Measurements from ENCODE around the gene HOMER2.

HOMER2 gene

GRCh38 chr15:82856397-82857170 lies 95.9 kb downstream of the HOMER2 start:
- DNase-seq (ENCODE audit: low spot score) = no peak

DNA sequence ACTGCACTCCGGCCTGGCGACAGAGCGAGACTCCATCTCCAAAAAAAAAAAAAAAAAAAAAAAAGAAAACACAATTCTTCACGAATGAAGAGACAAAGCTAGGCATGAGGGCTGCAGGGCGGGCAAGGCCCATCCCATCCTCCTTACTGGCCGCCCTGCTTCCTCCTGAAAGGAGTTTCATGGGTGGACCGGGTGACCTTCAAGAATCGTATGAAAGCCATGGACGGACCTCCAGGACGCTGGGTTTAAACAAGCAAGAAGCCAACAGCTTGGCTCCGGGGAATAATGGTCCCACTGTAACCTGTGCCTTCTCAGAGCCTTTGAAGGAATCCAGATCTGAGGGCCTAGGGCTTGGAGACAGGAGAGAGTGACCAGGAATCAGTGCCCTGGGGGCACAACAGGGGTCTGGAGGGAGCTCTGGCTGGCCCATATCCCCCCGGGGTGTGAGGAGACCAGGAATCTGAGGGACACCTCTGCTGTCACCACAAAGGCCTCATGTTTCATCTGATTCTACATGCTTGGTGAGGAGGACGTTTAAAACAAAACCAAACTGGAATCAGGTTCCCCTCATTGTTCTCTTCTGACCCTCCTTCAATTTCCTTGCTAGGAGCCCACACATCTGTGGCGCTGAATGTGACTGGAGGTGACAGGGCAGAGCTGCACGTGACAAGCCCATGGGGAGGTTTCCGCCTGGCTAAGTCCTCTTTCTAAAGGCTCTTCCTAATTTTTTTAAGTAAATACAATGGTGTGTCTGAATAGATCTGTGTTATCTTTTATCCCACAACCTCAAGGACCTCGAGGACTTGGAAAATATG lies 97.0 kb downstream of the HOMER2 start:
- peak; percentile 20 for DNase-seq (ENCODE audit: low spot score)

GRCh38 chr15:82854554-82854953 lies 98.0 kb downstream of the HOMER2 start:
- DNase-seq (ENCODE audit: low spot score) = no peak

DNA sequence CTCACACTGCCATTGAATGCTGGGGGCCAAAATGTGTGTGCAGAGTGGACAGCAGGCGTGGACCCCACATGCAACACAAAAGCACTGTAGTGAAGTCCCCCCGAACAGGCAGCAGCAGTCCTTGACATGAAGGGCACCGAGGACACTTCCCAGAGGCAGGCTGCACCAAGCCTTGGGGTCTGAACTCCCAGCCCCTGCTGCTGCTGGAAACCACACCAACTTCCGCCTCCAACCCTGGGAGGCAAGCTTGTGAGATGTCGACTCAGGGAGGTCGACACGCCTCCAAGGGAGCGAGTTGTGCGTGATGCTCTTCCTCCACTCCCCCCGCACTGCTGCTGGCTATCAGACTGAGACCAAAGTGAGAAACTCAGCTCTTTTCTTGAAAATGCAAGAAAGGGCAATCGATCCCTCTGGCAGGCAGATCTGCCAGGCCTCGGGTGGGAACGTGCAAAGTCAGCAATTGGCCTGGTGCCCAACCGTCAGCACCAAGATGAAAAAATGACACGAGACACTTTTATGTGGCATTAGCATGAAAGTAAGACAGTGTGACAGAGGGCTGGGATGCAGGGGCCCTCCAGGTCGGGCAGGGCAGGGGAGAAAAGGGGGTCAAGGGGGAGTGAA lies 99.5 kb downstream of the HOMER2 start:
- no peak for DNase-seq (ENCODE audit: low spot score)

GRCh38 chr15:82851981-82852511 lies 100.5 kb downstream of the HOMER2 start:
- no peak for DNase-seq (ENCODE audit: low spot score)

GRCh38 chr15:82851306-82851850 lies 101.1 kb downstream of the HOMER2 start:
- DNase-seq (ENCODE audit: low spot score) = no peak

DNA sequence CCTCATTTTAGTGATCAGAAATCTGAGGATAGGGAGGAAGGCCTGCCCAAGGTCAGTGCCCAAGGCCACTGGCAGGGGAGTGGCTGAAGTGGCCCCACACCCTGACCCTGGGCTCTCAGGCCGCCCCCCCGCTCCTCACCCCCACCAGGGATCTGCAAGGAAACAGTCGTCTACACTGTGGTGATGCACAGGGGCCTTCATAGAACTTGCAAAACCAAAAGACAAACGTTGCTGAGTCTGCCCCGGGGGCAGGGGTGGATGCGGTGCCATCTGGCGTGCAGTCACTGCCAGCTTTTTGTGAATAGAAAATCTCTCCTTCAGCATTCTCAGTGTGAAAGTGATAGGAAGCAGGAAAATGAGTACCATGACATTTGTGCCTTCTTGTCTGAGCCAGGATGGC lies 101.8 kb downstream of the HOMER2 start:
- no peak for DNase-seq (ENCODE audit: low spot score)

DNA sequence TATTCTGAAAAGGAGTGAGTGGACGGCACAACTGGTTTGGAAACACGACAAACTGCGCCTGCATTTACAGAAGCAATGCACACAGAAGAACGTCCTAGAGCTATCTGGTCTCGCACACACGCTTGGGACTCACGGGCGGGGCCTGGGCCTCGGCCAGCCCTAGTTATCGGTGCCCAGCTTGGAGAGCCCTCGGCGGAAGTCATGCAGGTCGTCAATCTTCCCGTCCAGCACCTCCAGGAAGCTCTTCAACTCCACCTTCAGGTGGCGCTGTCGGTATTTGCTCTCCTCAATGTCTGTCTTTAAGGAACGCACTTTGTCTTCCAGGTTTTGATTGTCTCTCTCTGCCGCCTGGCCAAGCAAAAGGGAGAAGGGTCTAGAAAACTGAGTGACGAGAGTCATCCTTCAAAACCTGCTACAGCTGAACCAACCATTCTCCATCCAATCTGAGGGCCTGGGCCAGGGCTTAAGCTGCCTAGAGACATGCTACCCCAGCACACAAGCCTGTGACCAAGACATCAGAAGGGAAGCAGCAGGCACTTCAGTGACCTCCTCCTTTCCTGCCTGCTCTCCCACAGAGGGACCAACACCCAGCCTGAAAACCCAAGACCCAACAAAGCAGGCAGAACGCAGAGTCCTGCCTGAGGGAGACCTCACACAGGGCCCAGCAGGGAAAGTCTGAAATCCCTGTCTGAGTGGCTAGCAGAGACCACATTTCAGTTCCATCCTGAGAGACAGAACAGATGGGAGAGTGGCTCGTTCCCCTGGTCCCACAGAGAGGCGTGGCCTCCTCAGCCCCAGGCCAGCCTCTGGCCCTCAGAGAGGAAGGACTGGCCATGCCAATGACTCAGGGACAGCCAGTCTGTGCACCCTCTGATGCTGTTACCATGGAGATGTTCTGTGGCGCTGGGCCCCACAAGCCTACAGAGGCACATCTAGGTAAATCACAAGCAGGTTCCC lies 102.7 kb downstream of the HOMER2 start:
- peak; percentile 85 for DNase-seq (ENCODE audit: low spot score)

GRCh38 chr15:82848241-82848993 lies 104.1 kb downstream of the HOMER2 start:
- no peak for DNase-seq (ENCODE audit: low spot score)

GRCh38 chr15:82847703-82848102 lies 104.8 kb downstream of the HOMER2 start:
- no peak for DNase-seq (ENCODE audit: low spot score)

DNA sequence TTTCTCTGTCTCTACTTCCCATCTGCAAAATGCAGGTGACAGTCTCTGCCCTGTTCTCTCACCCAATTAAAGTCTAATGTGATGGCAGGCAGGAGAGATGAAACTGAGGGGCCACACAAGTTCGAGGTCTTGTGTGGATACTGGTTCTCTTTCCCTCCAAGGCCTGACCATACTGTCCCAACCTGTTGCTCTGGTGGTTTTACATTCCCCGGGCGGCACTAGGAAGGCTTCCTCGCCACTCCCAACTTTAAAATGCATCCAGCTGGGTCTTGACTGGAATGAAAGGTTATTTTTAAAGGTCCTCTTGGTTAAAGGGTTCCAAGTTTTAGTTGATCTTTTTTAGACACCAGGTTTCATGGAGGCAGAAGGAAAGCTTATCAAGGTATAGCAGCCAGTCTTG lies 105.9 kb downstream of the HOMER2 start:
- no peak for DNase-seq (ENCODE audit: low spot score)

- DNase-seq (ENCODE audit: low spot score) = no peak
Observed at GRCh38 chr15:82845686-82846085, 106.8 kb downstream of the HOMER2 start.

DNA sequence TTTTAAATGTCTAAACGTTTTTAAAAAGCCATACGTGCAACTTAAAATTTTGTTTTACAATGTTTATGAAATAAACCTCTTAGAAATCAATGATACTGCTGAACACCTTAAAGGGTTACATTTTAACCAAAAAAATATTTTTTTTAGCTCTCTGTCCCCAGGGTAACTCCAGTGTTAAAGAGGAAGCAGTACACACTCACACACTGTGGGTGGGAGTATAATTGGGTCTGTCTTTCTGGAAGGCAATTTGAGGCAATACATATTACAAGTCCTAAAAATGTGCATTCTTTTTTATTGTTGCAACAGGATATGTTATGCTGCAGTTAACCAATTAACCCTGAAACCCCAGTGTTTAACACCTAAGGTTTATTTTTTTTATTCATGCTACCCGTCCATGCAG lies 109.0 kb downstream of the HOMER2 start:
- DNase-seq (ENCODE audit: low spot score) = peak; percentile 38

GRCh38 chr15:82840166-82840565 lies 112.4 kb downstream of the HOMER2 start:
- DNase-seq (ENCODE audit: low spot score) = no peak

GRCh38 chr15:82839136-82839535 lies 113.4 kb downstream of the HOMER2 start:
- no peak for DNase-seq (ENCODE audit: low spot score)

DNA sequence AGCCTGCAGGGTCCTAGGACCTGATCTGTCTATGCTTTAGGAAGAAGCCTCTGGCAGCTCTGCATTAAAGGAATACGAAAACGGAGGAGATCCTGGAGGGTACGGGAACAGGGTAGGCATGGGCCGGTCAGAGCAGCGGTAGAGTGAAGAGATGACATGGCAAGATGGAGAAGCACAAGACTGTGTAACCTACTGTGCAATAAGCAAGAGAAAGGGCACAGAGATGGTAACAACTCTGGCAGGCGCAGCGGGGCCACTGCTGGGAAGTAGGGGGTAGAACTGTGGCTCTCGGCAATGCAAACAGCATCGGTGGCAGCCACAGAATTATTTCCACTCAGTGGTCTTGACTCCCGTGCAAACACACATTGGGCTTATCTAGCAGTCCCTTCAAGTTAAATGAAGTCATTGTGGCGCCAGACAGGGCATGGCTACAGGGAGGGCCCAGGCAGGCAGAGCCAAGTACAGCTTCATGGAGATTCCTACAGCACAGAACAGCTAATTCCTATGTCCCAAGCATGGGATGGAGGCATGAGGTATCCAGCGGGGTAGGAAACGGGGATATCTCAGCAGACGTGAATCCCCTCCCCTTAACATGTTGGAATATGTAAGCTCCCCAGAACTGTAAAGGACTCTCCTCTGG lies 114.3 kb downstream of the HOMER2 start:
- DNase-seq (ENCODE audit: low spot score) = no peak

DNA sequence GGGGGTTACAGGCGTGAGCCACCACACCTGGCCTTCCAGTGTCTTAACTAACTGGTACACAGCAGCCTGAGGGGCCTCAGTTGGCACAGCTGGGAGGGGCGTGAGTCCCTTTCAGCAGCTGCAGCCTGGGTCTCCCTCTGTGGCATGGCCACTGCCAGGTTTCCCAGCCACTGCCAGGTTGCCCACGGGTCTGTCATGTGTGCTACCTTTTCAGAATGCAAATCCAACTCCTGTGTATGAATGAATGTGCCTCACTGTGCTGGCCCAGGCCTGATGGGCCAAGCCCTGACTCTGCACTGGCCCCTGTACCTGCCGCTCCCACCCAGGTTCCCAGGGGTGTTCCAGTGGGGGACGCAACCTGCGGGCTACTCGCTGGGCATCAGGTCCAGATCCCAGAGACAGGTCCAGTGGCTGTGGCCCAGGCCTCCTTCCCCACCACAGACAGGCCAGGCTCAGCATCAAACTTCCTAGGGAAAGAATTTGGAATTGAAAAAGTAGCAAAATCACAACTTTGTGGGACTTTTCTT lies 117.1 kb downstream of the HOMER2 start:
- no peak for DNase-seq (ENCODE audit: low spot score)

GRCh38 chr15:82833362-82833682 lies 119.2 kb downstream of the HOMER2 start:
- no peak for DNase-seq (ENCODE audit: low spot score)

DNA sequence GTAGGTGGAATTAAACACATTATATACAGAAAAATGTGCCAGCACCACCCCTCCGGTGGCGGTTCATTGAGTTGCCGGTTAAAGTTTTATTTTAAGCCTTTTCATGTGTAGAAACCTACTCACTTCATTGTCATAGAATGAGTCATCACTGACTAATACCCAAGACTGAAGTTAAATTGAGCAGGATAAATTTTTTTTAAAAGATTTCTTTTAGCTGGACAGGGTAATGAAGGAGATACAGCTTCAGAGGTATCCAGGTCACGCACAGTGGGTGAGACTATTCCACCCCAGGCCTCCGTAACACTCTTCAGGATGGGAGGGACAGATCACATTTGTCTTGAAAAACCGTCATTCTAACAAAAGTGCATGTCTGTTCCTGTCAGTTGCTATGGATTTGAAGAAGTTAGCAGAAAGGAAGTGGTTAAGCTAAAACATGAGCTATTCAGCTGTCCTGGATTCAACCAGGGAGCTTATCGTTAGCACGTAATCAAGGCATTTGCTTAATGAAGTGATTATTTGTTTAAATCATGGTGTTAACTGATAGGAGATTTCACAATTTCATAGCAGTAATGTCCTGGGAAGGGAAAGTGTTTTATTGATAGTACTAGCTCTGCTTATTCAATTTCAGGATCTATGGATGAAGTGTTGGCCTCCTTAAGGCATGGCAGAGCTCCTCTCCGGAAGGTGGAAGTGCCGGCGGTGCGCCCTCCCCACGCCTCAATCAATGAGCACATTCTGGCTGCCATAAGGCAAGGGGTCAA lies 119.7 kb downstream of the HOMER2 start:
- no peak for DNase-seq (ENCODE audit: low spot score)

Data from NAMALWA (cell line).